ENCODE results near the gene NKAIN2.

NKAIN2 gene

GRCh38 chr6:123841067-123841896 lies 37.6 kb downstream of the NKAIN2 start:
- Histone ChIP-seq H3K9me3 (ENCODE audit: control insufficient read depth in 2 of 2, low read length in 2 of 2) (no peaks in the 10 kb centered on the region), H3K4me1 (ENCODE audit: control insufficient read depth, insufficient read depth, low read length) (no peaks in the 10 kb centered on the region), H3K27ac (ENCODE audit: low read length) (no peak overlapping the region), H3K27me3 (ENCODE audit: control insufficient read depth in 1 of 2, insufficient read depth in 2 of 2, low read length in 2 of 2) (no peaks in the 10 kb centered on the region), H3K9ac (ENCODE audit: low read length in 2 of 2) (no peak overlapping the region), H3K36me3 (ENCODE audit: control insufficient read depth in 2 of 2, insufficient read depth in 2 of 2, low read length in 2 of 2) (no peaks in the 10 kb centered on the region), H3K4me3 (ENCODE audit: low read length in 2 of 2) (no peak overlapping the region)

GRCh38 chr6:123844011-123844410 lies 40.3 kb downstream of the NKAIN2 start:
- Histone ChIP-seq H3K27me3 (ENCODE audit: control insufficient read depth in 1 of 2, insufficient read depth in 2 of 2, low read length in 2 of 2) (no peaks in the 10 kb centered on the region), H3K4me3 (ENCODE audit: low read length in 2 of 2) (no peak overlapping the region), H3K36me3 (ENCODE audit: control insufficient read depth in 2 of 2, insufficient read depth in 2 of 2, low read length in 2 of 2) (no peaks in the 10 kb centered on the region), H3K27ac (ENCODE audit: low read length) (no peak overlapping the region), H3K4me1 (ENCODE audit: control insufficient read depth, insufficient read depth, low read length) (no peaks in the 10 kb centered on the region), H3K9ac (ENCODE audit: low read length in 2 of 2) (no peak overlapping the region), H3K9me3 (ENCODE audit: control insufficient read depth in 2 of 2, low read length in 2 of 2) (no peaks in the 10 kb centered on the region)

- H3K27me3 ChIP-seq (ENCODE audit: control insufficient read depth in 1 of 2, insufficient read depth in 2 of 2, low read length in 2 of 2) = no peaks in the 10 kb centered on the region
- H3K9me3 ChIP-seq (ENCODE audit: control insufficient read depth in 2 of 2, low read length in 2 of 2) = no peaks in the 10 kb centered on the region
- no peak overlapping the region for H3K9ac ChIP-seq (ENCODE audit: low read length in 2 of 2)
- no peak overlapping the region for H3K27ac ChIP-seq (ENCODE audit: low read length)
- no peaks in the 10 kb centered on the region for H3K36me3 ChIP-seq (ENCODE audit: control insufficient read depth in 2 of 2, insufficient read depth in 2 of 2, low read length in 2 of 2)
- no peak overlapping the region for H3K4me3 ChIP-seq (ENCODE audit: low read length in 2 of 2)
- no peaks in the 10 kb centered on the region for H3K4me1 ChIP-seq (ENCODE audit: control insufficient read depth, insufficient read depth, low read length)
Observed at GRCh38 chr6:123848347-123848746, 44.7 kb downstream of the NKAIN2 start.

- Histone ChIP-seq H3K36me3 (ENCODE audit: control insufficient read depth in 2 of 2, insufficient read depth in 2 of 2, low read length in 2 of 2) (no peaks in the 10 kb centered on the region), H3K9me3 (ENCODE audit: control insufficient read depth in 2 of 2, low read length in 2 of 2) (no peaks in the 10 kb centered on the region)
Observed at GRCh38 chr6:123849406-123849805, 45.7 kb downstream of the NKAIN2 start.

GRCh38 chr6:123850555-123850954 lies 46.9 kb downstream of the NKAIN2 start:
- H3K4me1 ChIP-seq (ENCODE audit: control insufficient read depth, insufficient read depth, low read length) = no peaks in the 10 kb centered on the region
- no peak overlapping the region for H3K4me3 ChIP-seq (ENCODE audit: low read length in 2 of 2)
- H3K36me3 ChIP-seq (ENCODE audit: control insufficient read depth in 2 of 2, insufficient read depth in 2 of 2, low read length in 2 of 2) = no peaks in the 10 kb centered on the region
- H3K9me3 ChIP-seq (ENCODE audit: control insufficient read depth in 2 of 2, low read length in 2 of 2) = no peaks in the 10 kb centered on the region
- no peak overlapping the region for H3K27ac ChIP-seq (ENCODE audit: low read length)
- H3K9ac ChIP-seq (ENCODE audit: low read length in 2 of 2) = no peak overlapping the region
- H3K27me3 ChIP-seq (ENCODE audit: control insufficient read depth in 1 of 2, insufficient read depth in 2 of 2, low read length in 2 of 2) = no peaks in the 10 kb centered on the region

More at GRCh38 chr6:123849406-123849805, 45.7 kb downstream of the NKAIN2 start:
- H3K27ac ChIP-seq (ENCODE audit: low read length) = no peak overlapping the region
- no peaks in the 10 kb centered on the region for H3K4me1 ChIP-seq (ENCODE audit: control insufficient read depth, insufficient read depth, low read length)
- H3K4me3 ChIP-seq (ENCODE audit: low read length in 2 of 2) = no peak overlapping the region
- H3K27me3 ChIP-seq (ENCODE audit: control insufficient read depth in 1 of 2, insufficient read depth in 2 of 2, low read length in 2 of 2) = no peaks in the 10 kb centered on the region
- no peak overlapping the region for H3K9ac ChIP-seq (ENCODE audit: low read length in 2 of 2)

- no peaks in the 10 kb centered on the region for H3K4me1 ChIP-seq (ENCODE audit: control insufficient read depth, insufficient read depth, low read length)
Observed at GRCh38 chr6:123854201-123854600, 50.5 kb downstream of the NKAIN2 start.

GRCh38 chr6:123855506-123855905 lies 51.8 kb downstream of the NKAIN2 start:
- no peaks in the 10 kb centered on the region for H3K9me3 ChIP-seq (ENCODE audit: control insufficient read depth in 2 of 2, low read length in 2 of 2)
- H3K27me3 ChIP-seq (ENCODE audit: control insufficient read depth in 1 of 2, insufficient read depth in 2 of 2, low read length in 2 of 2) = no peaks in the 10 kb centered on the region
- H3K27ac ChIP-seq (ENCODE audit: low read length) = no peak overlapping the region
- no peaks in the 10 kb centered on the region for H3K36me3 ChIP-seq (ENCODE audit: control insufficient read depth in 2 of 2, insufficient read depth in 2 of 2, low read length in 2 of 2)
- no peak overlapping the region for H3K4me3 ChIP-seq (ENCODE audit: low read length in 2 of 2)
- H3K9ac ChIP-seq (ENCODE audit: low read length in 2 of 2) = no peak overlapping the region
- no peaks in the 10 kb centered on the region for H3K4me1 ChIP-seq (ENCODE audit: control insufficient read depth, insufficient read depth, low read length)

More at GRCh38 chr6:123854201-123854600, 50.5 kb downstream of the NKAIN2 start:
- Histone ChIP-seq H3K27me3 (ENCODE audit: control insufficient read depth in 1 of 2, insufficient read depth in 2 of 2, low read length in 2 of 2) (no peaks in the 10 kb centered on the region), H3K9ac (ENCODE audit: low read length in 2 of 2) (no peak overlapping the region), H3K36me3 (ENCODE audit: control insufficient read depth in 2 of 2, insufficient read depth in 2 of 2, low read length in 2 of 2) (no peaks in the 10 kb centered on the region), H3K4me3 (ENCODE audit: low read length in 2 of 2) (no peak overlapping the region), H3K27ac (ENCODE audit: low read length) (no peak overlapping the region), H3K9me3 (ENCODE audit: control insufficient read depth in 2 of 2, low read length in 2 of 2) (no peaks in the 10 kb centered on the region)

- no peaks in the 10 kb centered on the region for H3K27me3 ChIP-seq (ENCODE audit: control insufficient read depth in 1 of 2, insufficient read depth in 2 of 2, low read length in 2 of 2)
- no peaks in the 10 kb centered on the region for H3K4me1 ChIP-seq (ENCODE audit: control insufficient read depth, insufficient read depth, low read length)
- H3K4me3 ChIP-seq (ENCODE audit: low read length in 2 of 2) = no peak overlapping the region
- H3K27ac ChIP-seq (ENCODE audit: low read length) = no peak overlapping the region
- H3K9ac ChIP-seq (ENCODE audit: low read length in 2 of 2) = no peak overlapping the region
- H3K9me3 ChIP-seq (ENCODE audit: control insufficient read depth in 2 of 2, low read length in 2 of 2) = no peaks in the 10 kb centered on the region
- H3K36me3 ChIP-seq (ENCODE audit: control insufficient read depth in 2 of 2, insufficient read depth in 2 of 2, low read length in 2 of 2) = no peaks in the 10 kb centered on the region
Observed at GRCh38 chr6:123859291-123859690, 55.6 kb downstream of the NKAIN2 start.

GRCh38 chr6:123869334-123869733 lies 65.7 kb downstream of the NKAIN2 start:
- H3K27ac ChIP-seq (ENCODE audit: low read length) = no peak overlapping the region
- H3K27me3 ChIP-seq (ENCODE audit: control insufficient read depth in 1 of 2, insufficient read depth in 2 of 2, low read length in 2 of 2) = no peaks in the 10 kb centered on the region
- no peak overlapping the region for H3K4me3 ChIP-seq (ENCODE audit: low read length in 2 of 2)
- no peaks in the 10 kb centered on the region for H3K4me1 ChIP-seq (ENCODE audit: control insufficient read depth, insufficient read depth, low read length)
- no peak overlapping the region for H3K9ac ChIP-seq (ENCODE audit: low read length in 2 of 2)
- H3K36me3 ChIP-seq (ENCODE audit: control insufficient read depth in 2 of 2, insufficient read depth in 2 of 2, low read length in 2 of 2) = no peaks in the 10 kb centered on the region
- H3K9me3 ChIP-seq (ENCODE audit: control insufficient read depth in 2 of 2, low read length in 2 of 2) = peaks cover 0 to 2% of the 10 kb centered on the region in 2 donors

GRCh38 chr6:123873974-123874373 lies 70.3 kb downstream of the NKAIN2 start:
- Histone ChIP-seq H3K9me3 (ENCODE audit: control insufficient read depth in 2 of 2, low read length in 2 of 2) (peaks cover 2% of the 10 kb centered on the region in 2 donors), H3K36me3 (ENCODE audit: control insufficient read depth in 2 of 2, insufficient read depth in 2 of 2, low read length in 2 of 2) (no peaks in the 10 kb centered on the region), H3K27ac (ENCODE audit: low read length) (no peak overlapping the region), H3K27me3 (ENCODE audit: control insufficient read depth in 1 of 2, insufficient read depth in 2 of 2, low read length in 2 of 2) (no peaks in the 10 kb centered on the region), H3K9ac (ENCODE audit: low read length in 2 of 2) (no peak overlapping the region), H3K4me3 (ENCODE audit: low read length in 2 of 2) (no peak overlapping the region), H3K4me1 (ENCODE audit: control insufficient read depth, insufficient read depth, low read length) (no peaks in the 10 kb centered on the region)

GRCh38 chr6:123875784-123876183 lies 72.1 kb downstream of the NKAIN2 start:
- no peak overlapping the region for H3K27ac ChIP-seq (ENCODE audit: low read length)
- peaks cover 2% of the 10 kb centered on the region in 2 donors for H3K9me3 ChIP-seq (ENCODE audit: control insufficient read depth in 2 of 2, low read length in 2 of 2)
- no peak overlapping the region for H3K4me3 ChIP-seq (ENCODE audit: low read length in 2 of 2)
- H3K36me3 ChIP-seq (ENCODE audit: control insufficient read depth in 2 of 2, insufficient read depth in 2 of 2, low read length in 2 of 2) = no peaks in the 10 kb centered on the region
- no peaks in the 10 kb centered on the region for H3K4me1 ChIP-seq (ENCODE audit: control insufficient read depth, insufficient read depth, low read length)
- H3K27me3 ChIP-seq (ENCODE audit: control insufficient read depth in 1 of 2, insufficient read depth in 2 of 2, low read length in 2 of 2) = no peaks in the 10 kb centered on the region
- H3K9ac ChIP-seq (ENCODE audit: low read length in 2 of 2) = no peak overlapping the region
